ENCODE data around the gene REC8.

Gene REC8

DNA sequence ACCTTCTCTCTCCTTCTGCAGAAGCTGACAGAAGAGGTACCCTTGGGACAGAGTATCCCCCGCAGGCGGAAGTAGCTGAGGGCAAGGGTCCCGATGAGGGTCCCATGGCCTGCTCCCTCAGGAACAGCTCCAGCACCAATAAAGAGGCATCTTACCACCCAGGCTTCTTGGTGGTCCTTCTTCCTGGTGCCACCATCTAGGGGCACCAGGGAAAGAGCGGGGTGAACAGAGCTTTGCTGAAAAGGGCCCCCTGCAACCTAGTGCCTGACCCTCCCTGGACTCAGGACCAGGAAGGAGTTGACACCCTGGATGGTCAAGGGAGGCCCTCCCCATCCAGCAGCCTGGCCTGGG is 11.4 kb upstream of the REC8 start:
- DNase-seq: no peak

DNA sequence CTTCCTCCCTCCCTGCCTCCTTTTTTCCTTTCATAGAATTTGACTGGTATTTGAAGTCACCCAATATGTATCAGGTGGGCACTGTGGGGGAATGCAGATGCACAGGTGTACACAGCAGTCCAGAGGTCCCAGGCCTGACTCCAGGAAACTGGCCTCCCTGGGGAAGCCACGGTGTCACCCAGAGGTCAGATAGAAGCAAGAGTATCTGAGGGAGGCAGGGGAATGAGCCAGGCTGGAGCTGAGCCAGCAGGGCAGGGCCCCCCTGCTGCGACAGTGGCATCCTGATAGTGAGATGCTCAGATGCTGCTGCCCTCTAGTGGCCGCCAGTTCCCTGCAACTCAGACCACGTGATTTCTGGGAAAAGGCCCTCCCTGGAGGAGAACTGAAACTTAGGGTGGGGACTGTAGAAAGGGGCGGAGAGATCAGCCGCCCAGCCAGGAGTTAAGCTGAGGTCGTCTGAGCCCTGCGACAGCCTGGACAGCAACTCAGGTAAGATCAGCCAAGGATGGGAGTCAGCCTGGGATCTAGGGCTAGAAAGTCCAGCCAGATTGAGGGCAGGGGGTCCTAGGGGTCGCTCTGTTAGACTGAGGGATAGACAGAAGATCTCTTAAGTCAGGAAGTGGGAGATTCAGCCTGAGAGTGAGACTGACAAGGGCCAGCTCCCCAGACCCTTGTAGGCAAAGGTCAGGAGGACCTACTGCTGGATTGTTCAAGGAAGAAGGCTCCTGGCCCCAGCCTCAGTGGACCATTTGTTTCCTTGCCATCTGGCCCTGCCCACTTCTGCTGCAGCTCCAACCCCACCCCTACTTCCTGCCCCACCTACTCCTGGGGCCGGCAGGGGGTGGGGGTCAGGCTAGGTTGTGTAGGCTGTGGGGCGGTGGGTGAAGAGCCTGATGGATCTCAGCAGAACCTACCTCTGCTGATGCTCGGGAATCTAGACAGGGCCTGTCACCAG is 10.8 kb upstream of the REC8 start, which contains the start of gene IRF9:
IRF9 (plus strand) TSS at position 416 of the 955 bp plus-strand sequence. CDS start 880 bp downstream, outside the sequence.
- peak; percentile 93 to 99 (median 95) for DNase-seq

DNA sequence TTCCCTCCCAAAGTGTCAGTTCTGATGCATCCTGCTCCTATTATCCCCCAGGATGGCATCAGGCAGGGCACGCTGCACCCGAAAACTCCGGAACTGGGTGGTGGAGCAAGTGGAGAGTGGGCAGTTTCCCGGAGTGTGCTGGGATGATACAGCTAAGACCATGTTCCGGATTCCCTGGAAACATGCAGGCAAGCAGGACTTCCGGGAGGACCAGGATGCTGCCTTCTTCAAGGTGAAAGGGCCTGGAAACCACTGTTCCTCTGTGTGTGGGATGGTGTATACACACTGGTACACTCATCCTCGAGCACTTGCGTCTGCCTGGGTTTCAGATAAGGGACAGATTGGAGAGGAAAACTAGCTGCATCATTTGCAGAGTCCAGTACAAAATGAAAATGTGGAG is 9.8 kb upstream of the REC8 start:
- no peak for DNase-seq

DNA sequence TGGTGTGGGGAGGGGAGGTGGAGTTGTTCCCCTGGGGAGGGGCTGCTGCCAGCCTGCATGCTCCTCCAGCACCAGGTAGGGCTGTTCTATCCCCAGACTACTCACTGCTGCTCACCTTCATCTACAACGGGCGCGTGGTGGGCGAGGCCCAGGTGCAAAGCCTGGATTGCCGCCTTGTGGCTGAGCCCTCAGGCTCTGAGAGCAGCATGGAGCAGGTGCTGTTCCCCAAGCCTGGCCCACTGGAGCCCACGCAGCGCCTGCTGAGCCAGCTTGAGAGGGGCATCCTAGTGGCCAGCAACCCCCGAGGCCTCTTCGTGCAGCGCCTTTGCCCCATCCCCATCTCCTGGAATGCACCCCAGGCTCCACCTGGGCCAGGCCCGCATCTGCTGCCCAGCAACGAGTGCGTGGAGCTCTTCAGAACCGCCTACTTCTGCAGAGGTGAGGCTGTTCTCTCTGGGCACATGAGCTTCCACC is 7.3 kb upstream of the REC8 start:
- no peak for DNase-seq

DNA sequence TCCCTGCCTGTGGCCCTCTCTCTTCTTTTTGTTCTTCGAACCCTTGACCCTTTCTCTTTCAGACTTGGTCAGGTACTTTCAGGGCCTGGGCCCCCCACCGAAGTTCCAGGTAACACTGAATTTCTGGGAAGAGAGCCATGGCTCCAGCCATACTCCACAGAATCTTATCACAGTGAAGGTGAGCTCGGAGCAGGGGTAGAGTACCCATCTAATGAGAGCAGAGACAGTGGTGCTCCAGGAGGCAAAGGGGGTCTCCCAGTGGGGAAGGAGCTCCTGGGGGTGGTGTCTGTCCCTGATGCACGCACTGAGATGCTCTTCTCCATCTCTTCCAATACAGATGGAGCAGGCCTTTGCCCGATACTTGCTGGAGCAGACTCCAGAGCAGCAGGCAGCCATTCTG is 6.1 kb upstream of the REC8 start:
- DNase-seq: no peak

DNA sequence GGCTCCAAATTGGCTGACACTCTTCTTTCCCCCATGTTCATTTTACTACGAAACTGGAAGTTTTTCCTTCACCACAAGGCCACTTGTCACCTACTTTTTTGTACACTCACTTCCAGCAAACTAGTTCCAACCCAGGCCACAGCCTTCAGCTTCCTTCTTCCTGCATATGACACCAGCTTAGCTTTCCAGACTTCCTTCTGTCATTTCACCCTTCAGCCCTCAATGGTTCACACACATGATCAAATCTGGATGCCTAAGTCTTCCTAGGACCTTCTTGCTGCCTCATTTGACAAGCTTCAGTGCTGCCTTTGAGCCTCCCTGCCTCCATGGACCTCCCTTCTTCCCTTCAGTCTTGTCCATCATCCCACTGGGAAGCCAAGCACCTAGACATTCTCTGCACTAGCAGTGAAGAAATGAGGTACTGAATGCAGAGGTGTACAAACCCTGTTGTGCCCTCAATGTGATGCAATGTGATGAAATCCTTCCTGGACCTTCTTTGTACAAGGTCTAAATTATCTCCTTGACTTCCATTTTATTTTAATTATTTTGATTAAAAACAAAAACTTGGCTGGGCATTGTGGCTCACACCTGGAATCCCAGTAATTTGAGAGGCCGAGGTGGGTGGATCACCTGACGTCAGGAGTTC is 4.3 kb upstream of the REC8 start:
- DNase-seq: no peak

DNA sequence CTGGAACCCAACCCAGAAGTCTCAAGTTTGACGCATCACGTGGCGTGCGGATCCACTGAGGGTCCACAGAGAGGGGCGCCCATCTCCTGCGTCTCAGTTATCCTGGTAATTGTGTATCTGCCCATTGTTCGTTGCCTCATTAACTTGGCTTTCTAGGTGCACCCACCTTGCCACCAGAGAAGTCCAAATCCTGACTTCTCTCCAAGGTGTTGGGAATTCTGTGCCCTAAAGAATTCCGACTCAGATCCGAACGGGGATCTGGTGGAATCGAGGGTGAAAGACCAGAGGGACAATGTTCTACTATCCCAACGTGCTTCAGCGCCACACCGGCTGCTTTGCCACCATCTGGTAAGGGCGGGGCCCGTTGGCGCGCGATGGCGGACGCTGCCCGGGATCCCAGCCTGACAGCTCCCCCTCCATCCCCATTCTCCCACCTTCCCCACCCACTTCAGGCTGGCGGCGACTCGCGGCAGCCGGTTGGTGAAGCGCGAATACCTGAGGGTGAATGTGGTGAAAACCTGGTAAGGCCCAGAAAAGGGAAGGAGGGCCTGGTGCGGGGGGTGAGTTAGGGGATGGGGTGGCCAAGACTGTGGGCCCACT is 481 bp downstream of the REC8 start:
- no peak for DNase-seq

DNA sequence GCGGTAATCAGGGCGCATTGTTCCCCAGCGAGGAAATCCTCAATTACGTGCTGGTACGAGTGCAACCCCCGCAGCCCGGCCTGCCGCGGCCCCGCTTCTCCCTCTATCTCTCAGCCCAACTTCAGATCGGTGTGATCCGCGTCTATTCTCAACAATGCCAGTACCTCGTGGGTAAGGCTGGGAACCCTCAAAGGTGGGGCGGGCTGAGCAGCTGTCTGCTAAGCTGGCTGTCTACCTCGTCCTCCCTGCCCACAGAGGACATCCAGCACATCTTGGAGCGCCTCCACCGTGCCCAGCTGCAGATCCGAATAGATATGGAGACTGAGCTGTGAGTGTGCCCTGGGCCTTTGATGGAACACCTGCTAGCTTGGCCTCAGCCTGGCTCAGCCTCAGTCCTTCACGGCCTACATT is 996 bp downstream of the REC8 start:
- no peak for DNase-seq

DNA sequence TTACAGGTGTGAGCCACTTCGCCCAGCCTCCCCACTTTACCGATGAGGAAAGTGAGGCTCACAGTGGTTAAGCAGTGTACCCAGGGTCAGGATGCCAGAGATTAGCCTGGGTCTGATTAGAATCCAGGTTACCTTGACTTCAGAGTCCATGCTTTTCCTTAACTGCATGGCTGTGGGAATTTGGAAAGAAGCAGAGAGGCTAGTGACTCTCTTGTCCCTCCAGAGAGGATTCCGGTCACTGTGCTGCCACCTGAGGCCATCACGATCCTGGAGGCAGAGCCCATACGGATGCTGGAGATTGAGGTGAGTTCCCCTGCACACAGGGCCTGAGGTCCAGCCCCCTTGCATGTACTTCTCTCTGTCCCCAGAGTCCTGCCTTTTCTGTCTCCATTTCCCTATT is 4.7 kb downstream of the REC8 start:
- no peak for DNase-seq

DNA sequence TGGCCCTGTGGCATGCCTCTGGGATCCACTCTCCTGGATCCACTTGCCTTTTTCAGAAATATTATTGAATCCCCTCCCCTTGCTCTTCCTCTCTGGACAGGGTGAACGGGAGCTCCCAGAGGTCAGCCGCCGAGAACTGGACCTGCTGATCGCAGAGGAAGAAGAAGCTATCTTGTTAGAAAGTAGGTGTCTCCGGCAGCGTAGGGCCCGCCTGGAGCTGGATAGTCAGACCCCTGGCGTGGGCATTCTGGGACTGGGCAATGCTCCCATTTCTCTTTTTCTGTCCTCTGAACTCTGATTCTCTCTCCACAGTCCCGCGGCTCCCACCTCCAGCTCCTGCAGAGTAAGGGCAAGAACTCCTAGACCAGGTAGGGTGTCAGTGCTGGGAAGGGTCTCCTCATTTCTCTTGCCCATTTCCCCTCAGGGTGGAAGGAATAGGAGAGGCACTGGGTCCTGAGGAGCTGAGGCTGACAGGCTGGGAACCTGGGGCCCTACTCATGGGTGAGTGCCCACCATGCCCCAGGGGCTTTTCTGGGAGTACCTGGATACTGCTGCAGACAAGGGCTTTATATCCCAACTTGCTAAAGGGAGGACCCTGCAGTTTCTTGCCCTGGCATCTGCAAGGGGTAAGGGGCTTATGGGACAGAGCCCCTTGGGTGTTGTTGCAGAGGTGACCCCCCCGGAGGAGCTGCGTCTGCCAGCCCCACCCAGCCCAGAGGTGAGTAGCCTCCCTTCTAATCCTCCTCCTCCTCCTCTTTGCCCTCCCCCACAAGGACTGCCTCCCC is 5.4 kb downstream of the REC8 start:
- DNase-seq: no peak

DNA sequence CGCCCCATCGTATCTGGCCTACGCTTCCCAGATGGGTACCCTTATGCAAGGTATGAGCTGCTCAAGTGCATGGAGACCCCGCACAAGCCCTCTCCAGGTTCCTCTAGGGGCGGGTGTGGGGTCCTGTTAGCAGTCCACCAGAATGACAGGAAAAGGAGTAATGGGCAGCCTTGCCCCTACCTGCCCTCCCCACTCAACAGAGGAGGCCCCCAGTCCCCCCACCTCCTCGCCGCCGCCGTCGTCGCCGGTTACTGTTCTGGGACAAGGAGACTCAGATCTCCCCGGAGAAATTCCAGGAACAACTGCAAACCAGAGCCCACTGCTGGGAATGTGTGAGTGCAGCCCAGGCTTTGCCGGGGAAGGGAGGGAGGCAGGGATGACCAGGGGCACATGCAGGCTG is 6.0 kb downstream of the REC8 start:
- DNase-seq: no peak

DNA sequence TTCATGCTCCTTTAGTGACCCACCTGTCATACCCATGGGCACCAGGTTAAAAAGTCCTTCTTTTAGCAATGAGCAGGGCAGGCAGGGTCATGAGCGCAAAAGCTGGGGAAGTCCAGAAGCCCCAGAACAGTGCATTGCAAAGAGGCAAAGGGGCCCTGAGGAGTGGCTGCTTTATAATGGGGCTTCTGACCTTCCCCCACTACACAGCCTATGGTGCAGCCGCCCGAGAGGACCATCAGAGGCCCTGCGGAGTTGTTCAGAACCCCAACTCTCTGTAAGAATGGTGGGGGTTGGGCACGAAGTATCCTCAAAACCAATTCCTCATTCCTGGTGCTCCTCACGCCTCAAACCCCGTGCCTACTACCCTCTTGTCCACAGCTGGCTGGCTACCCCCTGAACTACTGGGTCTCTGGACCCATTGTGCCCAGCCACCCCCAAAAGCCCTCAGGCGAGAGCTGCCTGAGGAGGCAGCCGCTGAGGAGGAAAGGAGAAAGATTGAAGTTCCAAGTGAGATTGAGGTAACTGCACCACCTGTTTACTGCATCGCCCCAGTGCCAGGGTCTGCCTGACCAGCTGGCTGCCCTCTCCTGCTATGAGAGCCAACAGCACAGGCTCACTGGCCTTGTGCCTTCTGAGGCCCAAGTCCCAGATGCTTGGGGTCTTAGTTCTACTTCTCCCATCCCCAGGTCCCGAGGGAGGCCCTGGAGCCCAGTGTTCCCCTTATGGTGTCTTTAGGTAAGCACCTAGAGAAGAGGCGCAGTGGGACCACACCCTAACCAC is 6.7 kb downstream of the REC8 start:
- no peak for DNase-seq

DNA sequence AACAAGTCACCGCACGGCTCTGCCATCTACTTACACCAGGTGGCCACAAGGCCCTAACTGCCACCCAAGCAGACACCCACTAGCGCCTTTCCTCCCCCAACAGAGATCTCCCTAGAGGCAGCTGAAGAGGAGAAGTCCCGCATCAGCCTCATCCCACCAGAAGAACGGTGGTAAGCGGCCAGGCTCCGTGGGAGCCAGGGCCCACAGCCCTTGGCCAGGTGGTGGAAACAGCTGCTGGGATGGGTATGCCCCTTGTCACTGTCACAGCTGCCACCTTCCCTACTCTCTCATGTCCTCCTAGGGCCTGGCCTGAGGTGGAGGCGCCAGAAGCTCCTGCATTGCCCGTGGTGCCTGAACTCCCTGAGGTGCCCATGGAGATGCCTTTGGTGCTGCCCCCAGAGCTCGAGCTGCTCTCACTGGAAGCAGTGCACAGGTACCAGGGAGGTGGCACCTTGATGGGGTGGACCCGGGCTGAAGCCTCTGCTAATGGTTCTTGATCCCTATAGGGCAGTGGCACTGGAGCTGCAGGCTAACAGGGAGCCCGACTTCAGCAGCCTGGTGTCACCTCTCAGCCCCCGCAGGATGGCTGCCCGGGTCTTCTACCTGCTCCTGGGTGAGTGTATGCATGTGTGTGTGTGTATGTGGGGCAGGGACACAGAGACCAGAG is 7.5 kb downstream of the REC8 start:
- no peak for DNase-seq

DNA sequence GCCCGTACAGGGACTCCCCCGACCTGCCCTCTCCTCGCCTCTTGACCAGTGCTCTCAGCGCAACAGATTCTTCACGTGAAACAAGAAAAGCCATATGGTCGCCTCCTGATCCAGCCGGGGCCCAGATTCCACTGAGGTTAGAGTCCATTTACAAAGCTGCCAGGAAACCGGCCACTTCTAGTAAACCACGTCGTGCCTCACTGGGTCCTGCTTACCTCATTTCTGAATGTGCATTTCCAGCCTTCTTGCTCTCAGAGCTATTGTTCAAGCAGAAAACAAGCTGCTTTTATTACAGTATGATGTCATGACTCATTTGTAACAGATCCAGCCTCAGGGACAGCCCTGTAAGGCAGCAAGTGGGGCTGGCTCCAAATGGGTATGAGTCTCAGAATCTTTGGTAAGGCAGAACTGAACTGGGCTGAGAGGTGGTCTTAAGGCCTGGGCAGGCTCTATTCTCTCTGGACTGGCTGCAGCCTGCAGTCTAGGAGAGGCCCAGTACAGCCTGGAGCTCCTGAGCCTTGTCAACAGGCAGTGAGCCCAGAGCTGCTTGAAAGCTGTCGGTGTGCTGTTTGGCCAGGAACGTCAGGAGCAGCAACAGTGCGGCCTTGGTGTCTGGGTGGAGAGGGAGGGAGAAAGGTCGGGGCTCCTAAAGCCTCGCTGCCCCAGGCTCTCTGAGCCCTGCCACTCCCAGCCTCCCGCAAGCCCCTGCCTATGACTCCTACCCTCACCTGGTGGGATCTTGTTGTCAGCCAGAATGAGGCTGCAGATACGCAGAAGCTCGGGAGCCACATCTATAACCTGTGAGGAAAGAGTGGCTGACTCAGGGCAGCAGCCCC is 8.3 kb downstream of the REC8 start:
- no peak for DNase-seq

DNA sequence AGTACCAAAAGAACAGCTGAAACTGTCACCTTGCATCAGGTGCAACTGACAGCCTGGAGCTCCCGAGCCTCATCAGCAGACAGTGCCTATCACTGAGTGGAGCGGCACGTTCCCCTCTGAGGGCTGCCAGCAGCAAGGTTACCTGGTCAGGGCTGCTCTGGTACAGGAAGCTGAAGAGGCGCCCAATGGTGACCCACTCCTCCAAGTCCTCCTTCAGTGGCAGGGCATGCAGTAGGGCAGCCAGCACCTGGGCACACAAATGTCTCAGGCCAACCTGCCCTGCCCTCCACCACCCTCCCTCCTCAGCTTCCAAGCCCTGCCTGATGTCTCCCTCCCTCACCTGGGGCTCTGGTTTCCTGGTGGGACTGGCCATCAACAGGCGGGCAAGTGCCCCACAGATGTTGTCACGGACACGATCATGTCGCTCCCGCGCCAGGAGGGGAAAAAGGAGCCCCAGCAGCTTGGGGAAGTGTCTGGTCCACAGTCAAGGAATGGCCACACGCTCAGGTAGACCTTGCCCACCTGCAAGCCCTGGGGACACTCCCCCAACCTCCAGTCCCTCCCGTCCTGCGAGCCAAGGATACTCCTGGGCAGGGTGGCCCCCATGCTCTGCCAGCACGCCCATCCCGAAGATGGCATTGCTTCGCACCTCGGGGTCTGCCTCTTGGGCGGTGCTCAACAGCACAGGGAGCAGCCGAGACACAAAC is 9.6 kb downstream of the REC8 start:
- DNase-seq: no peak

DNA sequence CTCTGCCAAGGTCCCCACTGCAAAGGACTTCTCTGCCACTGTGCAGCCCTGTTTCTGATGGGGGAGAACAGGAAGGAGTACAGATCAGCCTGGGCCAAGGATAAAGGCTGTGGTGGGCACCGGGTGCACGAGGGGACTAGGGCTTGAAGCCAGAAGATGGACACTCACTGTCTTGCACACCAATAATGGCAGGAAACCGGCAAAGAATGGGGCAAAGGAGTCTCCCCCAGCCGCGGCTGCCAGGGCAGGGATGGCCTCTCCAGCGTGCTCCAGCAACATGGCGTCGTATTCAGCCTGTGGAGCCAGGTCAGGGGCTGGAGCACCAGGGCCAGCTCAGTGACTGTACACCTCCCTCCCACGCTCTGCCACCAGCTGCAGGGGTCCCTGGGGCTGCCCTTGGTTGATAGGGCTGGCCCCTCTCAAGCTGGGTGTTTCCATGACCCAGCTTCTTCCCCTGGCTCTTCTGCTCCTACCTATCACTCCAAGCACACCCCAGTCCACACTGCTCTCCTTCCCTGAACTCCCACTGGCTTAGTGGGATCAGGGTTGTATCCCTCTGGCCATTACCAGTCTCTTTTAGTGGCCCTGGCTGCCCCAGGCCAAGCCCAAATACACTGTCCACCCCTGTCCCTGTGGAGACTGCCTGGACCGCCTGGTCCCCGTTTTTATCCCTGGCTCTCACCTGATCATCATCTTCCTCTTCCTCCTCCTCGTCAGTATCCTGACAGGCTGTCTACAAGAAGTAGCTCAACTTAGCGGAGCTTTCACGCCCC is 10.4 kb downstream of the REC8 start:
- DNase-seq: no peak

DNA sequence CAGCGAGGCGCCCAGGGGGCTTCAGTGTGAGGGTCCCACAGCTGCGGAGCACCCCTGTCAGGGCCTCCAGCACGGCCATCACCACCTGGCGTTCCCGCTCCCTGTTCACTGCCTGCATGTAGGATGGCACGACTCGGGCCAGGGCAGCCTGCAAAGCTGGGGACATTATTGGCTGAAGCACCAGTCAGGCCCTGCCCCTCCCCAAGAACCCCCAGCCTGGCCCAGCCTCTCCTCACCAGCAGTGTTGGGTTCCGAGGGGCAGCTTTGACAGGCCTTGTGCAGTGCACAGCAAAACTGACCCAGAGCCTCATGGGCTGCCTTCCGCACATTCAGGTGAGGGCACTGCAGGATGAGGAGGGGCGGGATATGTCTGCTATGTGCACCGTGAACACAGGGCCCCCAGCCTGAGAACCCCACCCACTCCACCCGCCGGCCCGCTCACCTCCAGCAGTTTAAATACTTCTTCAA is 11.2 kb downstream of the REC8 start:
- no peak for DNase-seq

DNA sequence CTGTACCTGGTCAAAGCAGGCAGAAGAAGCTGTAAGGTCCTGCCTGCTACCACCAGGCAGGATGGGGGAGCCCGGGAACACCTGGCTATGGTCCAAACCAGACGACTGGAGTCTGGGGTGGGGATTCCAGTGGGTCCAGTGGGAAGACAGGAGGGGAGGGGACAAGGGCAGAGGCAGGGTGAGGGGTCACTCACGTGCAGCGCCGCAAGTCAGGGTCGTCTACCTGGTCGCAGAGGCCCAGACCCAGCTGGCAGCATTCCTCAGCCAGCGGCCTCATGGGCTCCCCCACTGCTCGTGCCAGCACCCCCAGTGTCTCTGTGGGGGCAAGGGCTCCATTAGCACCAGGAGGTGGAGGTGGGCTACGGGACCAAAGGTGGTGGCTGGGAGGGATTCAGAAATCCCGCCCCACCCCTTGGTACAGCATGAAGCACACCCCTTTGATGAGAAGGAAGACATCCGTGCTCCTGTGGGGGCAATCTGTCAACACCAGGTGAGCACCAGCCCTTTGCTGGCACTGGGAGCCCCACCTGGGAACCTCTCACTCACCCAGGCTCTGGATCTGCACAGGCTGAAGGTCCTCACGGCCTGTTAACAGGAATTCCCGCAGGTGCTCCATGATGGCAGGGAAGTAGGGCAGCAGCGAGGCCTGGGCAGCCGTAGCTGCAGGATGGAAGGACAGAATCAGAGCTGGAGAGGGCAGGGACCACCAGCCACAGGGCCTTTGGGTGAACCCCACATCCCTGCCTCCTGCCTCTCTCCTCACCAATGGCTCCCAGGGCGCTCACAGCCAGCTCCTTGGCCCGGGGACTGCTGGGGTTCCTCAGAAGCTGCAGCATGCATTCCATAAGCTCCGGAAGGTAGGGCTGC is 12.5 kb downstream of the REC8 start:
- no peak for DNase-seq

Measured in activated CD4-positive, CD25-positive, alpha-beta regulatory T cell (primary cell).